ENCODE data around the gene ANKRD53.

ANKRD53 gene

GRCh38 chr2:70935468-70936164 lies 42.8 kb upstream of the ANKRD53 start, which contains the start of gene ATP6V1B1:
ATP6V1B1 (plus strand) TSS chr2:70935900; CDS start chr2:70935955, 55 bp downstream.
- TF ChIP-seq, protein P1, sequence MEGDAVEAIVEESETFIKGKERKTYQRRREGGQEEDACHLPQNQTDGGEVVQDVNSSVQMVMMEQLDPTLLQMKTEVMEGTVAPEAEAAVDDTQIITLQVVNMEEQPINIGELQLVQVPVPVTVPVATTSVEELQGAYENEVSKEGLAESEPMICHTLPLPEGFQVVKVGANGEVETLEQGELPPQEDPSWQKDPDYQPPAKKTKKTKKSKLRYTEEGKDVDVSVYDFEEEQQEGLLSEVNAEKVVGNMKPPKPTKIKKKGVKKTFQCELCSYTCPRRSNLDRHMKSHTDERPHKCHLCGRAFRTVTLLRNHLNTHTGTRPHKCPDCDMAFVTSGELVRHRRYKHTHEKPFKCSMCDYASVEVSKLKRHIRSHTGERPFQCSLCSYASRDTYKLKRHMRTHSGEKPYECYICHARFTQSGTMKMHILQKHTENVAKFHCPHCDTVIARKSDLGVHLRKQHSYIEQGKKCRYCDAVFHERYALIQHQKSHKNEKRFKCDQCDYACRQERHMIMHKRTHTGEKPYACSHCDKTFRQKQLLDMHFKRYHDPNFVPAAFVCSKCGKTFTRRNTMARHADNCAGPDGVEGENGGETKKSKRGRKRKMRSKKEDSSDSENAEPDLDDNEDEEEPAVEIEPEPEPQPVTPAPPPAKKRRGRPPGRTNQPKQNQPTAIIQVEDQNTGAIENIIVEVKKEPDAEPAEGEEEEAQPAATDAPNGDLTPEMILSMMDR (conservative IDR thresholded peaks at IDR 0.05; ENCODE audit: low read depth): no peak
- ChIA-PET CTCF (interaction anchor here (0.6 to 0.7 kb wide), 2 partner anchors 16 to 30 kb away, joined by 3 to 4 read pairs; no protein-coding TSS in a partner anchor), POLR2A (ENCODE audit: low non-redundant PET) (no interaction called here)

GRCh38 chr2:70936165-70936978 lies 42.1 kb upstream of the ANKRD53 start:
- DNase-seq (ENCODE audit: low spot score): no peak
- TF ChIP-seq, protein P1 (conservative IDR thresholded peaks at IDR 0.05; ENCODE audit: low read depth): no peak
- no peak overlapping the region for H3K27ac ChIP-seq
- CTCF ChIA-PET: interaction anchor here (0.6 to 1.1 kb wide), 2 partner anchors 12 to 31 kb away, joined by 3 read pairs; no protein-coding TSS in a partner anchor
- POLR2A ChIA-PET (ENCODE audit: low non-redundant PET): no interaction called here

More at GRCh38 chr2:70935468-70936164, 42.8 kb upstream of the ANKRD53 start, which contains the start of gene ATP6V1B1:
- H3K27ac ChIP-seq: no peak within 1 kb of the TSS
- DNase-seq (ENCODE audit: low spot score): no peak

GRCh38 chr2:70936979-70937811 lies 41.2 kb upstream of the ANKRD53 start:
- CTCF ChIA-PET: interaction anchor here (0.7 to 1.1 kb wide), 4 partner anchors 9 to 32 kb away, joined by 3 to 5 read pairs (median 3); no protein-coding TSS in a partner anchor
- POLR2A ChIA-PET (ENCODE audit: low non-redundant PET): no interaction called here
- no peak overlapping the region for H3K27ac ChIP-seq
- TF ChIP-seq, protein P1 (conservative IDR thresholded peaks at IDR 0.05; ENCODE audit: low read depth): no peak
- DNase-seq (ENCODE audit: low spot score): no peak

- POLR2A ChIA-PET (ENCODE audit: low non-redundant PET): no interaction called here
- H3K27ac ChIP-seq: no peak overlapping the region
- CTCF ChIA-PET: interaction anchor here (1.1 kb wide), 2 partner anchors 10 kb away, joined by 3 to 5 read pairs; no protein-coding TSS in a partner anchor
- TF ChIP-seq, protein P1 (conservative IDR thresholded peaks at IDR 0.05; ENCODE audit: low read depth): no peak
- no peak for DNase-seq (ENCODE audit: low spot score)
These were observed 40.4 kb upstream of the ANKRD53 start for GRCh38 chr2:70937866-70938585.

DNA sequence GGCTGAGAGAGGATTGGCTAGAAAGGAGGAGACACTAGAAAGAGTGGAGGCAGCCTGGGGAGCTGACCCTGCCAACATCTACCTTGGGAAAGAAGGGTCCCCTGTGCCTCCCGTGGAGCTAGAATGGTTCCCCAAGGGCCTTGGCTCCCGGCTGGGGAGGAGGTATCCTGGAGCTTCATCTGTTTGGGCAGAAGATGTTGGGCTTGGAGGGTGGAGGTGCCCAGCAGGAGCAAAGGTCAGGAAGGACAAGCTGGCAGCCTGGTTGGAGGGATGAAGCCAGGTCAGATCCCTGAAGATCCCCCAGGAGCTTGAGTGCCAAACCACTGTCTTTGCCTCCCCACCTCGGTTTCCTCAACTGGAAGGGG lies 39.9 kb upstream of the ANKRD53 start:
- TF ChIP-seq, protein P1 (conservative IDR thresholded peaks at IDR 0.05; ENCODE audit: low read depth): no peak
- POLR2A ChIA-PET (ENCODE audit: low non-redundant PET): no interaction called here
- no peak for DNase-seq (ENCODE audit: low spot score)
- CTCF ChIA-PET: interaction anchor here (1.1 kb wide), 1 partner anchor 10 kb away, joined by 5 read pairs; no protein-coding TSS in a partner anchor
- no peak overlapping the region for H3K27ac ChIP-seq

All from RWPE1 (cell line).